ENCODE data around the gene WBP2.

WBP2 gene

GRCh38 chr17:75822800-75823166 is 32.4 kb downstream of the WBP2 start:
- H3K4me2 ChIP-seq = no peak overlapping the region
- H3K4me3 ChIP-seq (IDR thresholded peaks at IDR 0.05; ENCODE audit: insufficient read depth, low read depth, low read length) = no peak overlapping the region
- no peaks in the 10 kb centered on the region for H3K27me3 ChIP-seq (ENCODE audit: insufficient read depth, low read depth)
- no peak overlapping the region for H2AFZ ChIP-seq (ENCODE audit: low read depth)
- H3K79me2 ChIP-seq (ENCODE audit: insufficient read depth, low read depth) = no peaks in the 10 kb centered on the region
- H3K4me1 ChIP-seq (ENCODE audit: low read depth, poor library complexity, severe bottlenecking) = peaks cover 15% of the 10 kb centered on the region
- no peak overlapping the region for H3K9ac ChIP-seq
- H3K27ac ChIP-seq = no peak overlapping the region
- no peak for TF ChIP-seq CTCF (conservative IDR thresholded peaks at IDR 0.05; ENCODE audit: low read depth, low read length)
- H3K36me3 ChIP-seq (ENCODE audit: insufficient read depth) = no peaks in the 10 kb centered on the region
- no peaks in the 10 kb centered on the region for H4K20me1 ChIP-seq (ENCODE audit: insufficient read depth)

- Histone ChIP-seq H2AFZ (ENCODE audit: low read depth) (no peak overlapping the region), H3K36me3 (ENCODE audit: insufficient read depth) (no peaks in the 10 kb centered on the region), H3K9ac (no peak overlapping the region), H3K4me2 (no peak overlapping the region), H3K27ac (no peak overlapping the region), H3K79me2 (ENCODE audit: insufficient read depth, low read depth) (no peaks in the 10 kb centered on the region), H3K27me3 (ENCODE audit: insufficient read depth, low read depth) (no peaks in the 10 kb centered on the region), H4K20me1 (ENCODE audit: insufficient read depth) (no peaks in the 10 kb centered on the region), H3K4me1 (ENCODE audit: low read depth, poor library complexity, severe bottlenecking) (peaks cover 10% of the 10 kb centered on the region), H3K4me3 (IDR thresholded peaks at IDR 0.05; ENCODE audit: insufficient read depth, low read depth, low read length) (no peak overlapping the region)
- no peak for TF ChIP-seq CTCF (conservative IDR thresholded peaks at IDR 0.05; ENCODE audit: low read depth, low read length)
These were observed 32.9 kb downstream of the WBP2 start for GRCh38 chr17:75822119-75822799.

- H3K79me2 ChIP-seq (ENCODE audit: insufficient read depth, low read depth) = no peaks in the 10 kb centered on the region
- H3K4me2 ChIP-seq = no peak overlapping the region
- no peak for TF ChIP-seq CTCF (conservative IDR thresholded peaks at IDR 0.05; ENCODE audit: low read depth, low read length)
- peaks cover 5% of the 10 kb centered on the region for H3K4me1 ChIP-seq (ENCODE audit: low read depth, poor library complexity, severe bottlenecking)
- H4K20me1 ChIP-seq (ENCODE audit: insufficient read depth) = no peaks in the 10 kb centered on the region
- no peaks in the 10 kb centered on the region for H3K36me3 ChIP-seq (ENCODE audit: insufficient read depth)
- H2AFZ ChIP-seq (ENCODE audit: low read depth) = no peak overlapping the region
- no peak overlapping the region for H3K9ac ChIP-seq
- no peak overlapping the region for H3K27ac ChIP-seq
- no peak overlapping the region for H3K4me3 ChIP-seq (IDR thresholded peaks at IDR 0.05; ENCODE audit: insufficient read depth, low read depth, low read length)
- no peaks in the 10 kb centered on the region for H3K27me3 ChIP-seq (ENCODE audit: insufficient read depth, low read depth)
These were observed 33.6 kb downstream of the WBP2 start for GRCh38 chr17:75821552-75821951.

- peaks cover 5% of the 10 kb centered on the region for H3K4me1 ChIP-seq (ENCODE audit: low read depth, poor library complexity, severe bottlenecking)
- H3K79me2 ChIP-seq (ENCODE audit: insufficient read depth, low read depth) = no peaks in the 10 kb centered on the region
- H3K36me3 ChIP-seq (ENCODE audit: insufficient read depth) = no peaks in the 10 kb centered on the region
- H3K27me3 ChIP-seq (ENCODE audit: insufficient read depth, low read depth) = no peaks in the 10 kb centered on the region
- TF ChIP-seq CTCF (conservative IDR thresholded peaks at IDR 0.05; ENCODE audit: low read depth, low read length) = no peak
- no peak overlapping the region for H2AFZ ChIP-seq (ENCODE audit: low read depth)
- no peak overlapping the region for H3K4me2 ChIP-seq
- H3K4me3 ChIP-seq (IDR thresholded peaks at IDR 0.05; ENCODE audit: insufficient read depth, low read depth, low read length) = no peak overlapping the region
- no peaks in the 10 kb centered on the region for H4K20me1 ChIP-seq (ENCODE audit: insufficient read depth)
- H3K27ac ChIP-seq = no peak overlapping the region
- H3K9ac ChIP-seq = no peak overlapping the region
These were observed 34.7 kb downstream of the WBP2 start for GRCh38 chr17:75820094-75821080.

Measured in KMS-11 (cell line).